GM18520 (cell line): ENCODE measurements around the gene RGL2.
A peak's percentile ranks its signal among the peaks of the same experiment; 100 is the strongest.
"Not testable (repeated sequence)": the region's sequence is repeated elsewhere in the genome, so short reads cannot be mapped to it uniquely, and the experiment has no call there.

Experiments
- ATAC-seq: cut with Tn5 transposase; IDR thresholded peaks from one replicate; pipeline ENCODE4 v1.9.1; 2021; ENCODE audit not compliant: unreplicated experiment

The RGL2 gene

DNA sequence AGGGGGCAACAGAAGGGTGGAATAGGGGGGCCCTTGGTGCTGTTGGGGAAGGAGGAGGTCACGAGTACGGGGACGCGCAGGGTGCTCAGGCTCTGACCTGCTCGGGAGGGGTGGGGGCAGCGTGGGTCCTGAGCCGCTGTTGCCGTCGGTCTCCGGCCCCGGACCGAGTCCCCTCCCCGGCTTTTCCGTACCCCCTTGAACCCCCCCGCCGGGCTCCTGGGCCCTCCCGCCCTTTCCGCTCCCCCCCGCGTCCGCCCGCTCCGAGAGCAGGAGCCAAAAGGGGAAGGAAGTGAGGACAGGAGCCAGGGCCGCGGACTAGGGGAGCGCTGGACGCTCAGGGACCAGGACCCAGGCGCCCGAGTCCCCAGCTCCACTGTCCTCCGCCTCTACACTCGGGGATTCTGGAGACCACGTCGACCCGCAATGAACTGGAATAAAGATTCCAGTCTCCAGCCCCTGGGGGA, at the start of gene RGL2:
TSS of gene RGL2 (minus strand) at position 170 of the 464 bp plus-strand sequence. CDS start 332 bp downstream, outside the sequence.
- ATAC-seq, result peak; percentile 14

DNA sequence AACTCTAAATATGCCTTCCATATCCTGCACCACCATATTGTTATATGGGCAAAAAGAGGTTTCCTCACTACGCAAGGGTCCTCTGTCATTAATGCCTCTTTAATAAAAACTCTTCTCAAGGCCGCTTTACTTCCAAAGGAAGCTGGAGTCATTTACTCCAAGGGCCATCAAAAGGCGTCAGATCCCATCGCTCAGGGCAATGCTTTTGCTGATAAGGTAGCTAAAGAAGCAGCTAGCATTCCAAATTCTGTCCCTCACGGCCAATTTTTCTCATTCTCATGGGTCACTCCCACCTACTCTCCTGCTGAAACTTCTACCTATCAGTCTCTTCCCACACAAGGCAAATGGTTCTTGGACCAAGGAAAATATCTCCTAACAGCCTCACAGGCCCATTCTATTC, 49.1 kb upstream of the RGL2 start:
- no peak for ATAC-seq

DNA sequence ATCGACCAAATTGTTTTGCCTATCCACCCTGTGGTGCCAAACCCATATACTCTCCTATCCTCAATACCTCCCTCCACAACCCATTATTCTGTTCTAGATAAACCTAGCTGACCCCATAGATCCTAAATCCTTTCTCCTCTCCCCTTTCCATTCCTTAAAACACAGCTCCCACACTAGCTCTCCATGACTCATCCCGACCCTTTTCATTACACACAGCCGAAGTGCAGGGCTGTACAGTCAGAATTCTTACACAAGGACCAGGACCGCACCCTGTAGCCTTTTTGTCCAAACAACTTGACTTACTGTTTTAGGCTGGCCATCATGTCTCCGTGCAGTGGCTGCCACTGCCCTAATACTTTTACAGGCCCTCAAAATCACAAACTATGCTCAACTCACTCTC, 48.2 kb upstream of the RGL2 start:
- not testable (repeated sequence) for ATAC-seq

DNA sequence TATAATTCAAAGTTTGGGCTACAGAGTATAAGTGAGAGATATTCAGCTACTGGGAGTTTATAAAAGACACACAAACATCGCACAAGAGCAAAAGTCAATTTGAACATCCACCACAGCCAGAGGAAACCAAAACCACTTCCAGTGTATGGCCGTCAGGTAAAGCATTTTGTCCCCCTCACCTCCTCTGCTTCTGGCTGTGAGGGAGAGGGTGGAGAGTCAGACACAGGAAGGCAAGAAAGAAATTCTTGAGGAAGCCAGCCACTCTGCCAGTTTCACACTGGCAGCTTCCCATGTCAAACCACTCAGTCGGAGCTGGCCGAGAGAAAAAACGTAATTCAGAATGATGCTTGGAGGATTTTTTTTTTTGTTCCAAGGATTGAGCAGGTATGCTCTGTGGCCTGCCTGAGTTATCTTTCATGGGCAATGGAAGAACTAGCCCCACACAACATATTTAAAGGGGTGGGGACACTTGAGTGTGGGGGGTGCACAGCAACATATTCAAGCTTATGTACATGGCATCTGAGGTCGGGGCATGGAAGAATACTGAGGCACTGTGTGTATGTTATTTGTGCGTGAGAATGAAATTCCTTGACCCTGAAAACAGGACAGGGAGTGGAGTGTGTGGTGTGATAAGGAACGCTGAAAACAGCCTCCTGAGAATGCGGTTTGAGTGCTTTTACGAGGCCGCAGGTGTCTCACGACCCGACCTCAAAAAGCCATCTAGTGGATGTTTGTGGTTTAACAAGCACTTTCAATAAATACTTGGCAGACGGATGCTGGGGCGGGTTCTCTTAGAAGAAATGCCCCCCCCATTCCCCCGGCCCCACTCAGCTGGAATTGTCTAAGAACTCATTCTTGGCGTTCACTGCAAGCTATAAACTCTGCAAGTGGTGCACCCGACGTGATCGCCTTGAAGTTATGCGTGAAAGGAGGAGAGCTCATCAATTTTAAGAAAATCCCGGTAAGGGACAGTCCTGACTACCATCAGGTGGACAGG, 46.3 kb upstream of the RGL2 start:
- ATAC-seq, result no peak

DNA sequence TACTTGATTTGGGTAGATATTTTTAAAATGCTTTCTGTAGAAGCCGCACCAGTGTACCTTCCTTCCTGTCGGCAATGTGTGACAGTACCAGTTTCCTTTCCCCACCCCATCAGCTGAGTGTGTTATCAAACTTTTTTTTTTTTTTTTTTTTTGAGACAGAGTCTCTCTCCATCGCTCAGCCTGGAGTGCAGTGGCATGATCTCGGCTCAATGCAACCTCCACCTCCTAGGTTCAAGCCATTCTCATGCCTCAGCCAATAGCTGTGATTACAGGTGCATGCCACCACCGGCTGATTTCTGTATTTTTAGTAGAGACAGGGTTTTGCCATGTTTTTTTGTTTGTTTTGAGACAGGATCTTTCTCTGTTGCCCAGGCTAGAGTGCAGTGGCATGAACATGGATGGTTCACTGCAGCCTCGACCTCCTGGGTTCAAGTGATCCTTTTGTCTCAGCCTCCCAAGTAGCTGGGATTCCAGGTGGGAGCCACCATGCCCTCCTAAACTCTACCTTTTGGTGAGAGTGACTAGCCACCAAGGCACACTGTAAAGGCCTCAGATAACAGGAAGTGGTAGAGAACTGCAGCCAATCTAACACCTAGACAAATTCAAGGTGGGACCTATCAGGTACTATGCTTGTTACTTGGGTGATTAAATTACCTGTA, 45.3 kb upstream of the RGL2 start:
- ATAC-seq, result peak; percentile 41

- not testable (repeated sequence) for ATAC-seq
Observed at GRCh38 chr6:33343606-33343952, 44.8 kb upstream of the RGL2 start.

DNA sequence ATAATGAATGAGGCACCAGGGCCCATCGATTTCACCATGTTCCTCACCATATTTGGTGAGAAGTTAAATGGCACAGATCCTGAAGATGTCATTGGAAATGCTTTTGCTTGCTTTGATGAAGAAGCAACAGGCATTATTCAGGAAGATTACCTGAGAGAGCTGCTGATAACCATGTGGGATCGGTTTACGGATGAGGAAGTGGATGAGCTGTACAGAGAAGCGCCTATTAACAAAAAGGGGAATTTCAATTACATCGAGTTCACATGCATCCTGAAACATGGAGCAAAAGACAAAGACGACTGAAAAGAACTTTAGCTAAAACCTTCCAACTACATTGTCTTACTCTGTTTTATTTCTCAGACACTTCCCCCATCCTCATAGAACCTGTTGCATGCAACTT, 40.5 kb upstream of the RGL2 start:
- no peak for ATAC-seq

DNA sequence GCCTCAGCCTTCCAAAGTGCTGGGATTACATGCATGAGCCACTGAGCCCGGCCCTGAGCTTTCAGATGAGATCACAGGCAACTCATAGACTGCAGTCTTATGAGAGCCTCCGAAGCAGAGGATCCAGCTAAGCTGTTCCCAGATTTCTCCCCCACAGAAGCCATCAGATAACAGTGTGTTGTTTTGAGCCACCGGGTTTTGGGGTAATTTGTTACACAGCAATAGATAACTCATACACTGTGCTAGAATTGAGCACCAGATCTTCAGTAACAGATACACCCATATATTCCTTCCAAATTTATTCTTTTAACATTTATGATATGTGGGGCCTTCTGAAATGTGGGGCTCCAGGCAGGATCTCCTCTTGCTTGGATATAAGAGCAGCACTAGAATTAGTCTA, 37.8 kb upstream of the RGL2 start:
- no peak for ATAC-seq

- no peak for ATAC-seq
Observed at GRCh38 chr6:33335916-33336315, 37.2 kb upstream of the RGL2 start.

DNA sequence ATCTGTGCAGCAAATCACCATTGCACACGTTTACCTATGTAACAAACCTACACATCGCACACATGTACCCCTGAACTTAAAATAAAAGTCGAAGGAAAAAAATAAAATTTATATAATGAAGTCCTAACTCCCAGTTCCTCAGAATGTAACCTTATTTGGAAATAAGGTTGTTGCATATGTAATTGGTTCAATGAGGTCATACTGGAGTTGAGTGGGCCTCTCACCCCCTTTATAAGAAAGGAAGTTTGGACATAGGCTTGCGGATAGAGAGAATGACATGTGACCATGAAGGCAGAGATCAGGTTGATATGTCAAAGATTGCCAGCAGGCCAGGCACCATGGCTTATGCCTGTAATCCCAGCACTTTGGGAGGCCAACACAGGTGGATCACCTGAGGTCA, 34.9 kb upstream of the RGL2 start:
- no peak for ATAC-seq

DNA sequence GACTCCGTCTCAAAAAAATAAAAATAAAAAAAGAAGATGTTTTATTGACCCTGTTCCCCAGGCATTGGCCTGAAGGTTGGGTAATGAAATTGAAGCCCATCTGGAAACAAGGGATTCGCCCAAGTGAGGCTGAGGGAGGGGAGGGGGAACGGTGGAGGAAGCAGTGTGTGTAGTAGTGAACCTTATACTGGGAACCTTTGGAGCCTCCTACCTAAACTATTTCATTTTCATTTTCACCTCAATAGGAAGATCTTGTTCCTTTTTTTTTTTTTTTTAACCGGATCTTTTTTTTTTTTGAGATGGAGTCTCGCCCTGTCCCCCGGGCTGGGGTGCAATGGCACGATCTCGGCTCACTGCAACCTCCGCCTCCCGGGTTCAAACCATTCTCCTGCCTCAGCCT, 32.0 kb upstream of the RGL2 start:
- ATAC-seq, result no peak

DNA sequence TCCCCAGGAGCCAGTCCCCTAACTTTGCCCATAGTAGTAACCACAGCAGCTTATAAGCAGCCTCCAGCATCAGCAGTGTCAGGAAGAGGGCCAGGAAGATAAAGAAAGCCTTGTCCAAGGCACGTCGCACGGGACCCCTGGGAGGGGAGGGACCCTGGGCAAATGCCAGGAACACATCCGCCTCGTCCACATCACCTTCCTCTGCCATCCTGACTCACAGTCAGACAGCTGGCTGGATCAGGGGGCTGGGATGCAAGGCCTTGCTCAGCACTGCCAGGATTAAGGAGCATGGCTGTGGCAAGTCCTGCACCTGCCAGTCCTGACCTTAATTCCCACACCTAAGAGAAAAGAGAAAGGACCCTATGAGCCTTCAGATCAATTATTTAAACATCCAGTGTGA, 30.3 kb upstream of the RGL2 start:
- no peak for ATAC-seq

DNA sequence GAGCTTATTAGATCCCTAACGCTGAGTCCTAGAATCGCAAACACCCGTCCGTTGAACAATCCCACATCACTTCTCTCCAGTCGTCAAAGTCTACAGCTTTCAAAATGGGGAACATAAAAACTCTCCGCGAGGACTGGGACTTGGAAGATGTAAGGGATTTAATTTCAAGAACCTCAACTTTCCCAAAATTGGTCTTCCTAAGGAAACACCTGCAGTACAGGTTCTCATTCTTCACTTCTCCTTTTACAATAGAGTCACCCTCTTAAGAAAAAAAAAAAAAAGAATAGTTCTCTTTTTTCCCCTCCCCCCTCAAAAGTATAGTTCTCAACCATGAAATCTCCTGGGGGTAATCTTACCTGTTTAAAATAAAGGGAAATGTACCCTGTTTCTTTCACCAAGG, 25.4 kb upstream of the RGL2 start:
- no peak for ATAC-seq

DNA sequence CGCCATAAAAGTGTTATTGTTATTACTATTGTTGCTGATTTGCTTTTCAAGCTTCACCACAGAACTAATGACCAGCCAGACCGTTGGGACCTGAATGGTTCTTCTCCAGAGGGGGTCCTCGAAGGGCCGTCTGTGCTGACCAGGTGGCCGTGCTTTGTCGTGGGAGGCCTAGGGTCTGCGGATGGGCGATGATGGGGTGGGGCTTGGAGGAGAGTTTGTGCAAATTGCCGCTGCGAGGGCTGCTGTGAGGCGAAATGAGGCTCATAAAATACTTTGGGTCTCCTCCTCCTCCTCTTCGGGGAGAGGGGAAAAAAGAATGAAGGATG, 24.8 kb upstream of the RGL2 start:
- peak; percentile 9 for ATAC-seq

GRCh38 chr6:33321227-33321626, 22.5 kb upstream of the RGL2 start:
- ATAC-seq, result no peak

DNA sequence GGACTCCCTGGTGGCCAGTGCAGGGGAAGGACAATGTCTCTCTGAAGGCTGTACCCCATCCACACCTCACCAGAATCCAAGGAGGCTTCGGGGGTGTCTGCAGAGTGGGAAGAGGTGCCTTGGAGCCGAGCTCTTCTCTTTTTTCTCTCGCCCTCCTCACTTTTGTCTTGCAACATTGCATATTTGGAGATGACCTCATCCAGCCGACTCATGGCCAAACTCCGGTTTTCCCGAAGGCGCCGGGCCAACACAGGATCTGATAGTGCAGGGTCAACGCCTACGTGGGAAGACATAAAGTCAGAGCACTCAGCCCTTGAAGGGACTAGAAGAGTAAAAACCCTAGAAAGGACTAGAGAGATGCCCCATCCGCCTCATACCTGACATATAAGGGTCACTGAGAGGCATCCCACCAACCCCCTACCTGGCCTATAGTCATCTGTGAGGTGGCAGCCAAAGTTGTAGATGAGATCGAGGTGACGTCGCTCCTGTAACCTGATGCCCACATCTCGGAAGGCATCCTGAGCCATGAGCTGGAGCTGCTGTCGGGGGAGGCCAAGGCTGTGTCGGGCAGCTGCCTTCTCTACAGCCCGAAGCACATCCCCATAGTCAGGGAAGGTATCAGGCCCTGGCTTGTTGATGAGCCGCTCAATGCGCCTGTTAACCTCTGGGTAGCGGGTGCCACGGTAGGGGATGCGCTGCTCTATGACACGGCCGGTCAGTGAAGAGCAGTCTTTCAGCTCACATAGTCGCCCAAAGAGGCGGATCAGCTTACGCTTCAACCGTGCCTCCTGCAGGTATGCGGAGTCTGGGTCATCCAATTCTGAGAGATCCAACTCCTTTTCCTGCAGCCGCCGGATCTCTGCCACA, 21.8 kb upstream of the RGL2 start:
- no peak for ATAC-seq

- ATAC-seq, result no peak
Observed at GRCh38 chr6:33319939-33320314, 21.2 kb upstream of the RGL2 start.

DNA sequence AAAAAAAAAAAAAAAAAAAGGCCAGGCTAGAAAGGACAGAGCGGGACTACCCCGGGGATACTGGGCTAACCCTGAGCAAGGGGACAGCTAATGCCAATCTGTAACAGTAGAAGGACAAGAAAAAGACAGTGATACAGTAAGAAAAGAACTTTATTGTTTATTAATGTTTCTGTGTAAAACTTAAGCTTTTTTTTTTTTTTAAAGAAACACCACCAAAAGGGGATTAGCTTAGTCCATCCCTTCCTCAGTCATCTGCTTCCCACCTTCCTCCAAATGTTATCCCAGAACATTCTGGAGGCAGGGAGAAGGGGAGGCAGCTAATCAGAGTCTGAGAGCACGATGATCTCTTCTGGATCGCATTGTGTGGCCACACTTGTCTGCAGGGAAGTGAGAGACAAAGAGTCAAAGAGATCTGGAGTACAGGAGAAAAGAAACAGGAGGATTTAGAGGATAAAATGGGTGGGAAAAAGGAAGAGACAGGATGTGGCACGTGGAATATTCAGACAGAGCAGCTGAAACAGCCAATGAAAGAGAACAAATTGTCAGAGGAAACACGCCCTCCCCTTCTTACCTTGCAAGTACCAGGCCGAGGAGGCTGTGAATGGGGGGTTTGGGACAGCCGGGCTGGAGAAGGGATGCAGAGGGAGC, 19.8 kb upstream of the RGL2 start:
- ATAC-seq, result no peak

GRCh38 chr6:33317669-33318425, 19.1 kb upstream of the RGL2 start, which contains the start of gene ZBTB22:
TSS of gene ZBTB22 (minus strand) at chr6:33317744. CDS start at chr6:33316916, 828 bp downstream.
- ATAC-seq, result peak; percentile 37

DNA sequence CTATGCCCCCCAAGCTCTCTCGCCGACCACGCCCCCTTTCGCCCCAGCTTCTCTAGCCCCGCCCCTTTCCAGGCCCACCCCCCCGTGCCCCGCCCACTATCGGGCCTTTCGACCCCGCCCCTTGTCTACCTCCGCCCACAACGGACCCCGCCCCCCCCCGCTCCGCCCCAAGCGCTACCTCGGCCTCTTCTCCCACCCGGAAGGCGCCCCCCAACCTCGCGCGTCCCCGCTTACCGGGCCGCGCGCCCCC, 18.6 kb upstream of the RGL2 start:
- ATAC-seq, result no peak
